ENCODE measurements around the gene SLC39A12. TPM values are rescaled to one million over a fixed set of nuclear protein-coding genes. Genes with fewer than 3 reads are reported as not detected.
"Not testable (repeated sequence)": the region's sequence is repeated elsewhere in the genome, so short reads cannot be mapped to it uniquely, and the experiment has no call there.

The SLC39A12 gene
- polyA plus RNA-seq, 1 donor (not counting 4 experiments of a cell fraction or from before 2014, with no cell fraction given) = 0.07 TPM

- dilution Hi-C loops (cut with MboI; ENCODE audit: extremely low pct_ligation_motif_present, low sequenced_read_pairs) = no loop called here
- peak overlapping the region; percentile 71 for H3K27ac ChIP-seq (ENCODE audit: control insufficient read depth, insufficient read depth, low read length)
- FAIRE-seq = peak; percentile 97
Measured at GRCh38 chr10:17923728-17924127, 28.0 kb upstream of the SLC39A12 start.

GRCh38 chr10:17943033-17943745 is 8.5 kb upstream of the SLC39A12 start:
- H3K4me3 ChIP-seq (ENCODE audit: control insufficient read depth in 2 of 3, extremely low read depth in 1 of 3, insufficient read depth in 2 of 3, low read depth in 1 of 3, low read length in 3 of 3) = no peak overlapping the region
- no peaks in the 10 kb centered on the region for H3K79me2 ChIP-seq (ENCODE audit: control insufficient read depth, insufficient read depth, low read length)
- no peaks in the 10 kb centered on the region for H3K9me1 ChIP-seq (ENCODE audit: control insufficient read depth, extremely low read depth, insufficient read depth, low read length)
- dilution Hi-C loops (cut with MboI; ENCODE audit: extremely low pct_ligation_motif_present, low sequenced_read_pairs) = no loop called here
- peaks cover 2% of the 10 kb centered on the region for H3K4me1 ChIP-seq (ENCODE audit: control insufficient read depth, extremely low read depth, insufficient read depth, low read length)
- H3K36me3 ChIP-seq (ENCODE audit: control insufficient read depth in 2 of 2, extremely low read depth in 1 of 2, insufficient read depth in 2 of 2, low read length in 2 of 2) = no peaks in the 10 kb centered on the region
- H3K4me2 ChIP-seq (ENCODE audit: control insufficient read depth, extremely low read depth, insufficient read depth, low read depth, low read length) = no peak overlapping the region
- DNase-seq (ENCODE audit: low read depth, low spot score) = no peak
- no peaks in the 10 kb centered on the region for H4K20me1 ChIP-seq (ENCODE audit: control insufficient read depth, extremely low read depth, insufficient read depth, low read length)
- H3K9me3 ChIP-seq (ENCODE audit: control insufficient read depth, low read depth, low read length) = no peaks in the 10 kb centered on the region
- no peak overlapping the region for H3K9ac ChIP-seq (ENCODE audit: control insufficient read depth, extremely low read depth, insufficient read depth, low read length)
- TF ChIP-seq, protein P1, sequence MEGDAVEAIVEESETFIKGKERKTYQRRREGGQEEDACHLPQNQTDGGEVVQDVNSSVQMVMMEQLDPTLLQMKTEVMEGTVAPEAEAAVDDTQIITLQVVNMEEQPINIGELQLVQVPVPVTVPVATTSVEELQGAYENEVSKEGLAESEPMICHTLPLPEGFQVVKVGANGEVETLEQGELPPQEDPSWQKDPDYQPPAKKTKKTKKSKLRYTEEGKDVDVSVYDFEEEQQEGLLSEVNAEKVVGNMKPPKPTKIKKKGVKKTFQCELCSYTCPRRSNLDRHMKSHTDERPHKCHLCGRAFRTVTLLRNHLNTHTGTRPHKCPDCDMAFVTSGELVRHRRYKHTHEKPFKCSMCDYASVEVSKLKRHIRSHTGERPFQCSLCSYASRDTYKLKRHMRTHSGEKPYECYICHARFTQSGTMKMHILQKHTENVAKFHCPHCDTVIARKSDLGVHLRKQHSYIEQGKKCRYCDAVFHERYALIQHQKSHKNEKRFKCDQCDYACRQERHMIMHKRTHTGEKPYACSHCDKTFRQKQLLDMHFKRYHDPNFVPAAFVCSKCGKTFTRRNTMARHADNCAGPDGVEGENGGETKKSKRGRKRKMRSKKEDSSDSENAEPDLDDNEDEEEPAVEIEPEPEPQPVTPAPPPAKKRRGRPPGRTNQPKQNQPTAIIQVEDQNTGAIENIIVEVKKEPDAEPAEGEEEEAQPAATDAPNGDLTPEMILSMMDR (optimal IDR thresholded peaks at IDR 0.05 in 1 of 3, IDR thresholded peaks at IDR 0.05 in 1 of 3, conservative IDR thresholded peaks at IDR 0.05 in 1 of 3; ENCODE audit: extremely low read depth in 1 of 3, insufficient read depth in 2 of 3, low read length in 3 of 3) = no peak
- no peak for TF ChIP-seq EZH2 (IDR thresholded peaks at IDR 0.05; ENCODE audit: low read length)
- H3K27me3 ChIP-seq (ENCODE audit: control insufficient read depth, extremely low read depth, insufficient read depth, low read length) = no peaks in the 10 kb centered on the region
- no peak overlapping the region for H2AFZ ChIP-seq (ENCODE audit: control insufficient read depth, low read length)
- peak; percentile 67 for FAIRE-seq
- no peak overlapping the region for H3K27ac ChIP-seq (ENCODE audit: control insufficient read depth, insufficient read depth, low read length)

More at GRCh38 chr10:17923728-17924127, 28.0 kb upstream of the SLC39A12 start:
- H3K36me3 ChIP-seq (ENCODE audit: control insufficient read depth in 2 of 2, extremely low read depth in 1 of 2, insufficient read depth in 2 of 2, low read length in 2 of 2) = no peaks in the 10 kb centered on the region
- H3K4me2 ChIP-seq (ENCODE audit: control insufficient read depth, extremely low read depth, insufficient read depth, low read depth, low read length) = peak overlapping the region; percentile 72
- DNase-seq (ENCODE audit: low read depth, low spot score) = peak; percentile 85
- TF ChIP-seq, protein P1 (optimal IDR thresholded peaks at IDR 0.05 in 1 of 3, IDR thresholded peaks at IDR 0.05 in 1 of 3, conservative IDR thresholded peaks at IDR 0.05 in 1 of 3; ENCODE audit: extremely low read depth in 1 of 3, insufficient read depth in 2 of 3, low read length in 3 of 3) = no peak
- TF ChIP-seq EZH2 (IDR thresholded peaks at IDR 0.05; ENCODE audit: low read length) = no peak
- no peaks in the 10 kb centered on the region for H3K9me1 ChIP-seq (ENCODE audit: control insufficient read depth, extremely low read depth, insufficient read depth, low read length)
- no peaks in the 10 kb centered on the region for H3K27me3 ChIP-seq (ENCODE audit: control insufficient read depth, extremely low read depth, insufficient read depth, low read length)
- H3K9ac ChIP-seq (ENCODE audit: control insufficient read depth, extremely low read depth, insufficient read depth, low read length) = peak overlapping the region; percentile 22
- no peaks in the 10 kb centered on the region for H3K79me2 ChIP-seq (ENCODE audit: control insufficient read depth, insufficient read depth, low read length)
- no peaks in the 10 kb centered on the region for H3K9me3 ChIP-seq (ENCODE audit: control insufficient read depth, low read depth, low read length)
- H3K4me3 ChIP-seq (ENCODE audit: control insufficient read depth in 2 of 3, extremely low read depth in 1 of 3, insufficient read depth in 2 of 3, low read depth in 1 of 3, low read length in 3 of 3) = peak overlapping the region in 2 of 3 experiments; percentile 15 to 30
- no peaks in the 10 kb centered on the region for H4K20me1 ChIP-seq (ENCODE audit: control insufficient read depth, extremely low read depth, insufficient read depth, low read length)
- H2AFZ ChIP-seq (ENCODE audit: control insufficient read depth, low read length) = peak overlapping the region; percentile 85
- peaks cover 18% of the 10 kb centered on the region for H3K4me1 ChIP-seq (ENCODE audit: control insufficient read depth, extremely low read depth, insufficient read depth, low read length)

GRCh38 chr10:17950269-17950668 is 1.4 kb upstream of the SLC39A12 start:
- H3K4me2 ChIP-seq (ENCODE audit: control insufficient read depth, extremely low read depth, insufficient read depth, low read depth, low read length); H3K9me3 ChIP-seq (ENCODE audit: control insufficient read depth, low read depth, low read length); H3K27ac ChIP-seq (ENCODE audit: control insufficient read depth, insufficient read depth, low read length); H3K36me3 ChIP-seq (ENCODE audit: control insufficient read depth in 2 of 2, extremely low read depth in 1 of 2, insufficient read depth in 2 of 2, low read length in 2 of 2); H3K27me3 ChIP-seq (ENCODE audit: control insufficient read depth, extremely low read depth, insufficient read depth, low read length); H3K4me3 ChIP-seq (ENCODE audit: control insufficient read depth in 2 of 3, extremely low read depth in 1 of 3, insufficient read depth in 2 of 3, low read depth in 1 of 3, low read length in 3 of 3); H3K9ac ChIP-seq (ENCODE audit: control insufficient read depth, extremely low read depth, insufficient read depth, low read length); H3K79me2 ChIP-seq (ENCODE audit: control insufficient read depth, insufficient read depth, low read length); H3K4me1 ChIP-seq (ENCODE audit: control insufficient read depth, extremely low read depth, insufficient read depth, low read length); FAIRE-seq; H4K20me1 ChIP-seq (ENCODE audit: control insufficient read depth, extremely low read depth, insufficient read depth, low read length); DNase-seq (ENCODE audit: low read depth, low spot score); dilution Hi-C loops (cut with MboI; ENCODE audit: extremely low pct_ligation_motif_present, low sequenced_read_pairs); H3K9me1 ChIP-seq (ENCODE audit: control insufficient read depth, extremely low read depth, insufficient read depth, low read length); H2AFZ ChIP-seq (ENCODE audit: control insufficient read depth, low read length): not testable (repeated sequence)

Measured in keratinocyte (primary cell).